ENCODE results near the gene MEDAG.

DNA sequence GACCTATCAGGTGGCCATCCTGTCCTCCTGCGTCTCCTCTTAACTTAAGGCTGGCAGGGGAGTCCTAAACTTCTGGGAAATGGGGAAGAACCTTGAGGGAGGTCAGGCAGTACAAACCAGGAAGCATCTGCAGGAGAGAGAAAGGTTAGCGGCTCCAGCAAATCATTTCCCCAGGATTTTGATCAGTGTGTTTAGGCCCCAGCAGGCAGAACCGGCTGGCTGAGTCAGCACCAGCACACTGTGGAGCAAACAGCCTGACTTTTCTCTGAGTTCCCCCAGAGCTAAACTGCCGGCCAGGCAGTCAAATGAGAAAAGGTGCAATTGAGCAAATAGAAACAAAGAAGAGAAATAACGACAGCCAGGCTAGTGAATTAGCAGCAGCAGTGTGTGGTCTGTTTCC is 46.7 kb upstream of the MEDAG start:
- TF ChIP-seq, protein P1, sequence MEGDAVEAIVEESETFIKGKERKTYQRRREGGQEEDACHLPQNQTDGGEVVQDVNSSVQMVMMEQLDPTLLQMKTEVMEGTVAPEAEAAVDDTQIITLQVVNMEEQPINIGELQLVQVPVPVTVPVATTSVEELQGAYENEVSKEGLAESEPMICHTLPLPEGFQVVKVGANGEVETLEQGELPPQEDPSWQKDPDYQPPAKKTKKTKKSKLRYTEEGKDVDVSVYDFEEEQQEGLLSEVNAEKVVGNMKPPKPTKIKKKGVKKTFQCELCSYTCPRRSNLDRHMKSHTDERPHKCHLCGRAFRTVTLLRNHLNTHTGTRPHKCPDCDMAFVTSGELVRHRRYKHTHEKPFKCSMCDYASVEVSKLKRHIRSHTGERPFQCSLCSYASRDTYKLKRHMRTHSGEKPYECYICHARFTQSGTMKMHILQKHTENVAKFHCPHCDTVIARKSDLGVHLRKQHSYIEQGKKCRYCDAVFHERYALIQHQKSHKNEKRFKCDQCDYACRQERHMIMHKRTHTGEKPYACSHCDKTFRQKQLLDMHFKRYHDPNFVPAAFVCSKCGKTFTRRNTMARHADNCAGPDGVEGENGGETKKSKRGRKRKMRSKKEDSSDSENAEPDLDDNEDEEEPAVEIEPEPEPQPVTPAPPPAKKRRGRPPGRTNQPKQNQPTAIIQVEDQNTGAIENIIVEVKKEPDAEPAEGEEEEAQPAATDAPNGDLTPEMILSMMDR (IDR thresholded peaks at IDR 0.05), result no peak
- no peak for TF ChIP-seq POLR2A (IDR thresholded peaks at IDR 0.05)
